Stimulated activated CD4-positive, alpha-beta T cell treated with anti-CD3 and anti-CD28 coated beads, Interleukin-4, amount 100 ng/mL, for 4 hours (primary cell): ENCODE measurements around the gene ADGRB2.

Source experiments
- DNase-seq, 2 experiments: peaks; one replicate each; pipeline ENCODE4 v3.0.0-alpha.2; 2020

The ADGRB2 gene

DNA sequence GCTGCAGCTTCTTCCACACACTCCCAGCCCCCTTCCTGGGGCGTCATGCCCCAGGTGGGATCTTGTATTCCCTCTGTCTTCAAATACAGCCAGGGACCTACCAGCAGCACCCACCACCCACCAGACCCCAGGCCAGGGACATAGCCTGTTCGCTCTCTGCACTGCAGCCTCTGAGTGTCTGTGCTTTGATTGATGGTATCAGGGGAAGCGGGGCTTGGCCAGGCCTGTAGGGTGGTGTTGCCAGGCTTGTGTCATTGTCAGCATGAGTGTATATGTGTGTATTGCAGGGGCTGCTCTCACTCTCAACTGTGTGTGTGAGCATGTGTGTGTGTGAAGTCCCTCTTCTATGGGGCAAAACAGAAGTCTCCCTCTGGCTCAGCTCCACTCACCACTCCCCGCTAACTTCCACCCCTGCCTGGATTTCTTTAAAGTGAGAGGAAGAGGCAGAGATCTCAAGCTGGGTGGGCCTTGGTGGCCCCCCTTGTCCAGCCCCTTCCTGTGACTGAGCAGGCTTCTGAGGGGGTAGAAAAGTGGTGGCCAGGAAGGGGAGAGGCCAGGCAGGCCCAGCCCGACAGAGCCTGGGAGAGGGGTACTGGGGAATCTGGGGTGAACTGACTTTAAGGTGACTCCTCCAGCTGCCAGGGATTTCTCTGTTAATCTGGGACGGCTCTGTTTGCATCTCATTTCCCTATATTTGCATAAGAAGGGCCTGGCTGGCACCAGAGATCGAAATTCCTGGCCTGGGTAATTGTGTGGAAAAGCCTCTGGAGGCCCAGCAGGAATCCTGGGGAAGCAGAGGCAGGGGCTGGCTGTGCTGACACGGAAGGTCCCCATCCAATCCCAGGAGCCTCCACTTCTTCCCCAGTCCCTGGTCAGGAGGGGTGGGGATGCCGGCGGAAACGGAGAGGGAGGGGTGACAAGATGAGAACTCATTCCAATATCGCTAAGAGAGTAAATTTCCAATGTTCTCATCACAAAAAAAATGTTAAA is 18.6 kb upstream of the ADGRB2 start:
- DNase-seq, result no peak

DNA sequence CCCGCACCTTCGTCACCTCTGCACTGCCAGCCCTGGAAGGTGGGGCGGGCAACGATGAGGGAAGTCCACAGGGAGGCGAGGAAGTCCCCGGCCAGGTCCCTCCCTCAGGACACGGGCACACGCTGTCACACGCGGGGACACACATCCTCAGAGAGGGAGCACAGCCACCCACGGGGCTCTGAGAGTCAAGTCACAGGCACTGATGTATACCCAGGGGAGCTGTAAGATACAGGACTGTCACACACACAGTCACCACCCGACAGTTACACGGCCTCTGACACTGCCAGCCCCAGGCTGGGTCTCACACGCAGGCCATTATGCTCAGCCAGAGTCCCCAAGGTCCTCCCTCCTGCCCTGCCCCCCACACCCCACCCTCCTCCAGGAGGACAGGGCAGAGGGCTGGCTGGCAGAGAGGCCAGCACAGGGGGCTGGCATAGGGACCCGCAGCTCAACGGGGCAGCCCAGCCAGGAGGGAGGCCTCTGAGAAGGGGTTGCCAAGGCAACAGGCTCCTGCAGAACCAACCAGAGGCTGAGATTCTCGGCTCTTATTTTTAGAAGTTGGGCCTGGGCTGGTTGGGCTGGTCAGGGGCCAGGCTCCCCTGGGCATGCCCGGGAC is 17.7 kb upstream of the ADGRB2 start:
- DNase-seq, result no peak

DNA sequence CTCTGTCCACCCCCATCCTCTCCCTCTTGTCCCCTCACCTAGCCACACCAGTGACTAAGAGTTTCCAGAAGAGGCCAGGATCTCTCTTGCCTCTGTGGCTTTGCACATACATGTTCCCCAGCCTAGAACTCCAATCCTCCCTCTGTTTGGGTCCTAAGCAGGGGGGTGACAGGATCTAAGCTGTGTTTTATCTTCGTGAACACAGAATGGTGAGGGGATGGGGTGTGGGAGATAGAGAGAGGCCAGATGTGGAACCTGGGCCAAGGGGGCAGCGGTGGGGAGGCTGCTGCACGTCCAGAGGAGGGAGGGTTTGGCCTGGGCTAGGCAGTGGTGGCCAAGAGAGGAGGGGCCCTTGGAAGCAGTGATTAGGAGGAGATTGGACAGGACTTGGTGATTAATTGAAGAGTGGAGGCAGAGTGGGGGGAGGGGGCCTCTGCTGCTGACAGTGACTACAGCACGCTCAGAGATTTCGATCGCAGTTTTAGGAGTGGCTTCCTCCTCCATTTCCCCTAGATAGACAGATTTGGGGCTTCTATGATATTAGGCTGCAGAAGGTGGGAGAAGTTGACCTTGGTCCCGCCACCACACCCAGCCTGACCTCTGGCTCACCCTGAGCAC is 17.1 kb upstream of the ADGRB2 start:
- no peak for DNase-seq

GRCh38 chr1:31780632-31781031 is 16.5 kb upstream of the ADGRB2 start:
- DNase-seq, result no peak

- no peak for DNase-seq
Observed at GRCh38 chr1:31779687-31780086, 15.5 kb upstream of the ADGRB2 start.

DNA sequence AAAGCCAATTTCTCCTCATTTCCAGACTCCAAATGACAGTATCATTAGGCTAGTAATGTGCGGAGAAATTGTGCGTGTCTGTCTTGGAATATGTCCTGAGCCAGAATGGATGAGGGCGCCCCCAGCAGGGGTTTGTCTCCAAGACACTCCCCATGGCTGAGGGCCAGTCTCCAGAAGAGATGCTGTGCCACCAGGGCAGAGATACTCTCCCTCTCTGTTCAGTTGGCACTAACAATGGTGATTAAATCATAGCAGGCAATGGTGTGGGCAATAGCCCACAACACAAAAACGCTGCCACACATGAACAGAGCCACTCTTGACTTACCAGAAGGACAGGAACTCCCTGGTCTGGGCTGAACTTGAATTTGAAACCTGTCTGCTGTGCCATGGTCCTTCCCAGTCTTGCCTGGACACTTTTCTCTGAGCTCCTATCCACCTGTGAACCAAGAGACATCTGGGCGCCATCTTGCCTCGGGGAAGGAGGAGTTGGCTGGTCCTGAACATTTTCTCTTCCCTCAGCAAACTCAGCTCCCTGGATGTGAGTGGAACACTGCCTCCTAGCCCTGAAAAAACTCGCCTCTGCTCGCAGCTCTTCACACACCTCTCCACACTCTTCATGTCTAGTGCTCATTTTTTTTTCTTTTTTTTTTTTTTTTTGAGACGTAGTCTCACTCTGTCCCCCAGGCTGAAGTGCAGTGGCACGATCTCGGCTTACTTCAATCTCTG is 14.8 kb upstream of the ADGRB2 start:
- no peak for DNase-seq

DNA sequence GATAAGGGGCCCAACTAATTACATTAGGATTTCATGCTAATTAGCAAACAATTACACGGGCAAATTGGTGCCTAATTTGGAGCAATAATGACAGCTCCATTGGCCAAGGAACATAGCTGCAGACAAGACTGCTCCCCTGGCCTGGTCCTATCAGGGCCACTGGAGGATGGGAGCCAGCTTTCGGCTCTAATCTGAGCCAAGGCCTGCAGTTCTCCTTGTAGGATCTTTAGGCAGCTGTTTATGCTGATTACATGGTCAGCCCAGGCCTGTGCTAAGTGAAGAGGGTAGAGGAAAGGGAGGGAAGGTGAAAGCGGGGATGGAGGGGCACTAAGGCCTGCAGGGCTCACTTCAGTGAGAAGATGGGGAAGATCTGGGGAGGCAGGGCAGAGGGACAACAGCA is 12.4 kb upstream of the ADGRB2 start:
- no peak for DNase-seq

GRCh38 chr1:31776032-31776431 is 11.9 kb upstream of the ADGRB2 start:
- no peak for DNase-seq

GRCh38 chr1:31775210-31775999 is 11.3 kb upstream of the ADGRB2 start:
- no peak for DNase-seq

DNA sequence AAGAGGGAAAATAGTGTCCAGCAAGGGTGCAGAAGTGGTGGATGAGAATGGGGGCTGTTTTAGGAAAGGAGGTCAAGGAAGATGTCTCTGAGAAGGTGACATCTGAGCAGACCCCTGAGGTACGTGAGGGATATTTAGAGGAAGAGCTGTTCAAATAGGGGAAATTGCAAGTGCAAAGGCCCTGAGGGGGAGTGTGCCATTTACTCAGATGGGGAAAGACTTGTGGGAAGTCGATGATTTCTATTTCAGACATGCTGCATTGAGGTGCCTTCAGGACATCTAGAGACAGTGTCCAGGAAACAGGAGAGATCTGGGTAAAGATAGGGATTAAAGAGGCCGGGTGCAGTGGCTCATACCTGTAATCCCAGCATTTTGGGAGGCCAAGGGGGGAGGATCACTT is 10.4 kb upstream of the ADGRB2 start:
- DNase-seq, result no peak

- no peak for DNase-seq
Observed at GRCh38 chr1:31773861-31774260, 9.7 kb upstream of the ADGRB2 start.

GRCh38 chr1:31772669-31773248 is 8.6 kb upstream of the ADGRB2 start:
- DNase-seq, result no peak

DNA sequence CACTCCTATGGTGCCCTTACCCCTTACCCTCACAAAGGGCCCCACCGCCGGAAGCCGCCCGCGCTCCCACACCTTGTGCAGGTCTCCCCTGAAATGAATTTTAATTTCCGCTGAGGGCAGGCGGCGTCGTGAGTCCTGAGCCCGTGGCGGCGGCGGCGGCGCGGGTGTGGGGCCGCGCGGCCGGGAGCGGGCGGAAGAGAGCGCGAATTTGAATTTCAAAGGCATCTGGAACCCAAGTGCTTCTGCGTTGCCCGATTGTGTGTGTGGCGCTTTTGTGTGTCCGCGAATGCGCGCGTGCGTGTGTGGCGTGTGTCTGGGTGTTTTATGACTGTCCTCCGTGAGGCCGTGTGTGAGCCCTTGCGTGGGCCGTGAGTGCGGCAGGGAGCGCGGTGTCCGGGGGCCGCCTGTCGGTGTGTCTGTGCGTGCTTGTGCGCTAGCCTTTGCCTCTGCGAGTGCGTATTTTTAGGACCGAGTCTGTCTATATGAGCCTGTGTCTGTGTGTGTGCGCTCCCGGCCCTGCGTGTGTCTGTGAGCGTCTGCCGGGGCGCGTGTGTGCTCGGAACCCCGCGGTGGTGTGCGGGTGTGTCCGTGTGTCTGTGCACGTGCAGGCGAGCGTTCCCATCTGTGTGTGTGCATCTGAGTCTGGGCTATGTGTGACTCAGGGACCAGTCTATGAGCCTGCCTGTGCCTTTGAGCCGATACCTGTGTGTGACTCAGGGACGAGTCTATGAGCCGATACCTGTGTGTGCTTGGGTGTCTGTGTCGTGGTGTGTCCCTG is 7.9 kb upstream of the ADGRB2 start:
- peak; percentile 43 to 74 for DNase-seq

DNA sequence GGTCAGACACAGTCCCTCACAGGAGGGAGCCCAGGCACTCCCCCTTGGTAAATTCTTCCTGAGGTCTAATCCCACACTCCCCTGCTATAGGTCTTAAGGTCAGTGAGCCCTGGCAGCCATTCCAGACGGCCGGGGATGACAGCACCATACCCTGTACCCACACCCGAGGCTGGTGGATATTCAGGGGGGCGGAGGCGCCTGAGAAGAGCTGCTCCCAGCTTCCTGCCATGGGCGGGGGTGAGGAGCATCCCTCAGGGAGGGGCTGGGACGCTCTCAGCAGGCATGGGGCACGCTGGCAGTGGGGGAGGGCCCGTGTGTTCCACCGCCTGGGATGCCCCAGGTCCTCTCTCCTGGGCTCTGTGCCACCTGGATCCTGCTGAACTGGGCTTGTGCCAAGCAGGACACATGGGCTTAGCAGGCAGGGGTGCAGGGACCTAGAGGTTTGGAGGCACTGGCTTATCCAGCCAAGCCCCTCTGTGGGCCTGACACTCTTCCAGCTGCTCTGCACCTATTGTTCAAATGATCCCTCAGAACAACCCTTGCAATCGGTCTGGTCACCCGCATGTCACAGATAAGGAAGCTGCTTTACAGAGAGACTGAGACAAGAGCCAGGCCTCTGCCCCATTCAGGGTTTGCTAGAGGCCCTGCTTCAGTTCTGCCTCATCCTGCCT is 5.7 kb upstream of the ADGRB2 start:
- no peak for DNase-seq

GRCh38 chr1:31768939-31769704 is 5.0 kb upstream of the ADGRB2 start:
- DNase-seq, result no peak

- no peak for DNase-seq
Observed at GRCh38 chr1:31768407-31768907, 4.3 kb upstream of the ADGRB2 start.

DNA sequence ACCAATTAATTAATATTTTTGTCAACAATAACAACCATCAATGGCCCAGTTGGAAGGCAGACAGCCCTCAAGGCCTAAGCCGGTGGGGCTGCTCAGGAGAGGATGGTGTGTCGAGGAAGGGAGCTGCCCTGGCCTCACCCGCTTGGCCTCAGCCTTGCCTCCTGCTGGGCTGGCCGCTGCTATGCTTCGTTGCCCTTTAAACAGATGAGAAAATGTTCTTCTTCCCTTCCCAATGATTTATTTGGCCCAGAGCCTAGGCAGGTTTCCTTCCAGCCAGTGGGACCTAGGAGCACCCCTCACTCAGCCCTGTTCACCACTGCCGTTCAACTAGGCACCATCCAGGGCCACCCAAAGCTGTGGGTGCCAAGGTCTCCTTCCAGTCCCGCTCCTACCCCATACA is 3.1 kb upstream of the ADGRB2 start:
- no peak for DNase-seq

DNA sequence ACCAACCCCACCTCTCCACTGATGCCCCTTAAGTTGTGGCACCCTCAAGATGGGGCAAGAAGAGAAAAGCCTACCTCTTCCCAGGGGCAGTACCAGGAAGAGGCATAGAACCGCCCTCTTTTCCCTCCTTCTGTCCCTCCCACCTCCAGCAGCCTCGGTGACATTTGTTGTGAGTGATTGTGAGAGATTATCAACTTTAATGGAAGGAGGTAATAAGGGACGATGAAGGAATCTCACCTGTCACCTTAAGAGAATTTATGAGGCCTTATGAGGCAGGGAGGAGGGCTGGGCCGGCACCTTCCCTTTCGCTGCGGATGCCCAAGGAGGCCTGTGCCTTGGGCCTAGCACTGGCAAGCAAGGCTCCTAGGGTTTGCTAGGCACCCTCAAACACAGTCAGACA is 1.4 kb upstream of the ADGRB2 start:
- DNase-seq, result no peak

DNA sequence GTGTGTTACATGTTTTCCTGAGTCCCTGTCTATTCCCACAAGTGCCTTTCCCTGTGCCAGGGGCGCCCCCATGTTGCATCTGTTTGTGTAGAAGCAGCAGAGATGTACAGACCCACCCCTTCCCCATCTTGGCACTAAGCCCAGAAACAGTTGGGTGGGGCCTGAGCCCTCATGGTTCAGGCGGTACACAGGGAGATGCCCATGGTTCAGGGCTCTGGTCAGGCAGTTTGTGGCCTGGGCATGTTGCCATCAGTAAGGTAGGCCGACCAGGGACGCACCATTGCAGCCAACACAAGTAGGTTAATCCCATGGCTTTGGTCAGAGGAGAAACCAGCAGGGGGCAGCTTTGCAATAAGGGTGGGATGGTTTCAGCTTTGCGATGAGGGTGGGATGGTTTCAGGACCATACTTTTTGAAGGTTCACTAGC is 914 bp upstream of the ADGRB2 start:
- no peak for DNase-seq
